Activated CD4-positive, alpha-beta memory T cell treated with anti-CD3 and anti-CD28 coated beads, Interleukin-2, amount 10 ng/mL, durations not matched to agents 7 days and 5 days (primary cell): ENCODE data around the gene C1QTNF7. TPM values are rescaled to one million over a fixed set of nuclear protein-coding genes. Genes with fewer than 3 reads are reported as not detected.

ENCODE experiments used
- CTCF ChIA-PET: fragments of 350-600 bp; sonication (Branson Sonifier 250); formaldehyde crosslinking; loops from one replicate; lab custom pipeline; 2021; ENCODE audit warnings: antibody characterized with exemption, inconsistent platforms; lab: Charles Lee
- POLR2A ChIA-PET: fragments of 350-600 bp; sonication (Branson Sonifier 250); formaldehyde crosslinking; loops from one replicate; lab custom pipeline; 2021; ENCODE audit warnings: antibody characterized with exemption; lab: Charles Lee
- DNase-seq: peaks from one replicate; pipeline ENCODE4 v3.0.0-alpha.2; 2020
- H3K27ac Mint-ChIP-seq: one replicate; pipeline ENCODE4 v1.8.0; 2021; ENCODE audit warnings: mild to moderate bottlenecking, mixed read lengths
- H3K27me3 Mint-ChIP-seq: one replicate; pipeline ENCODE4 v1.8.0; 2021; ENCODE audit warnings: mixed read lengths
- H3K36me3 Mint-ChIP-seq: one replicate; pipeline ENCODE4 v1.8.0; 2021; ENCODE audit warnings: low read depth, mixed read lengths
- H3K4me1 Mint-ChIP-seq: one replicate; pipeline ENCODE4 v1.8.0; 2021; ENCODE audit warnings: mixed read lengths
- H3K4me3 Mint-ChIP-seq: one replicate; pipeline ENCODE4 v1.8.0; 2021; ENCODE audit warnings: mild to moderate bottlenecking, mixed read lengths
- H3K9me3 Mint-ChIP-seq: one replicate; pipeline ENCODE4 v1.8.0; 2021; ENCODE audit warnings: mixed read lengths
- total RNA-seq, 2 experiments: library from RNA; stranded (reverse); gene quantifications; one replicate each; pipeline ENCODE4 v1.2.3, GENCODE V29; 2021

Gene C1QTNF7
- total RNA-seq, 2 experiments from 2014 or later = not detected

GRCh38 chr4:15478724-15479088 lies 50.9 kb downstream of the C1QTNF7 start:
- Mint-ChIP-seq H3K4me1 (no peaks in the 10 kb centered on the region), H3K27ac (no peak overlapping the region), H3K9me3 (no peaks in the 10 kb centered on the region), H3K27me3 (no peaks in the 10 kb centered on the region), H3K36me3 (no peaks in the 10 kb centered on the region), H3K4me3 (no peak overlapping the region)
- ChIA-PET CTCF (interaction anchor here (1.0 to 1.4 kb wide), 3 partner anchors 404 to 523 kb away, joined by 3 to 7 read pairs (median 4); no protein-coding TSS in a partner anchor), POLR2A (no interaction called here)
- DNase-seq = no peak

- no peak overlapping the region for H3K27ac Mint-ChIP-seq
- no peak for DNase-seq
- H3K27me3 Mint-ChIP-seq = no peaks in the 10 kb centered on the region
- ChIA-PET CTCF (interaction anchor here (0.9 to 1.6 kb wide), 6 partner anchors 9 to 522 kb away, joined by 3 to 7 read pairs (median 4); no protein-coding TSS in a partner anchor), POLR2A (interaction anchor here (1.2 kb wide), 1 partner anchor 17 kb away, joined by 3 read pairs; no protein-coding TSS in a partner anchor)
- H3K4me1 Mint-ChIP-seq = no peaks in the 10 kb centered on the region
- no peaks in the 10 kb centered on the region for H3K36me3 Mint-ChIP-seq
- no peak overlapping the region for H3K4me3 Mint-ChIP-seq
- H3K9me3 Mint-ChIP-seq = no peaks in the 10 kb centered on the region
Observed at GRCh38 chr4:15479089-15479912, 51.5 kb downstream of the C1QTNF7 start.

GRCh38 chr4:15479913-15480185 lies 52.0 kb downstream of the C1QTNF7 start:
- H3K27me3 Mint-ChIP-seq = no peaks in the 10 kb centered on the region
- no peaks in the 10 kb centered on the region for H3K9me3 Mint-ChIP-seq
- no peak overlapping the region for H3K27ac Mint-ChIP-seq
- H3K36me3 Mint-ChIP-seq = no peaks in the 10 kb centered on the region
- no peaks in the 10 kb centered on the region for H3K4me1 Mint-ChIP-seq
- no peak for DNase-seq
- ChIA-PET CTCF (interaction anchor here (0.9 to 1.6 kb wide), 5 partner anchors 9 to 522 kb away, joined by 3 to 7 read pairs (median 3); no protein-coding TSS in a partner anchor), POLR2A (interaction anchor here (1.2 kb wide), 1 partner anchor 16 kb away, joined by 3 read pairs; no protein-coding TSS in a partner anchor)
- H3K4me3 Mint-ChIP-seq = no peak overlapping the region

GRCh38 chr4:15481961-15482745 lies 54.3 kb downstream of the C1QTNF7 start:
- Mint-ChIP-seq H3K27me3 (peaks cover 8% of the 10 kb centered on the region), H3K27ac (no peak overlapping the region), H3K4me1 (no peaks in the 10 kb centered on the region), H3K36me3 (no peaks in the 10 kb centered on the region), H3K9me3 (no peaks in the 10 kb centered on the region), H3K4me3 (no peak overlapping the region)
- ChIA-PET CTCF (no interaction called here), POLR2A (no interaction called here)
- DNase-seq = no peak

GRCh38 chr4:15482842-15483241 lies 55.0 kb downstream of the C1QTNF7 start:
- no peak for DNase-seq
- H3K4me1 Mint-ChIP-seq = no peaks in the 10 kb centered on the region
- H3K27ac Mint-ChIP-seq = no peak overlapping the region
- no peak overlapping the region for H3K4me3 Mint-ChIP-seq
- H3K36me3 Mint-ChIP-seq = no peaks in the 10 kb centered on the region
- H3K9me3 Mint-ChIP-seq = no peaks in the 10 kb centered on the region
- ChIA-PET CTCF (no interaction called here), POLR2A (no interaction called here)
- peaks cover 8% of the 10 kb centered on the region for H3K27me3 Mint-ChIP-seq

GRCh38 chr4:15488136-15488535 lies 60.3 kb downstream of the C1QTNF7 start:
- ChIA-PET CTCF (no interaction called here), POLR2A (no interaction called here)
- Mint-ChIP-seq H3K9me3 (peaks cover 6% of the 10 kb centered on the region), H3K27ac (no peak overlapping the region), H3K4me3 (no peak overlapping the region), H3K4me1 (no peaks in the 10 kb centered on the region), H3K27me3 (peaks cover 8% of the 10 kb centered on the region), H3K36me3 (no peaks in the 10 kb centered on the region)
- DNase-seq = no peak

GRCh38 chr4:15488658-15489470 lies 61.0 kb downstream of the C1QTNF7 start:
- H3K27me3 Mint-ChIP-seq = peaks cover 8% of the 10 kb centered on the region
- peaks cover 6% of the 10 kb centered on the region for H3K9me3 Mint-ChIP-seq
- no peaks in the 10 kb centered on the region for H3K36me3 Mint-ChIP-seq
- no peaks in the 10 kb centered on the region for H3K4me1 Mint-ChIP-seq
- ChIA-PET CTCF (no interaction called here), POLR2A (no interaction called here)
- H3K27ac Mint-ChIP-seq = no peak overlapping the region
- no peak overlapping the region for H3K4me3 Mint-ChIP-seq
- DNase-seq = no peak

- Mint-ChIP-seq H3K27me3 (peaks cover 8% of the 10 kb centered on the region), H3K4me3 (no peak overlapping the region), H3K4me1 (no peaks in the 10 kb centered on the region), H3K36me3 (no peaks in the 10 kb centered on the region), H3K27ac (no peak overlapping the region), H3K9me3 (peaks cover 6% of the 10 kb centered on the region)
- ChIA-PET CTCF (no interaction called here), POLR2A (no interaction called here)
- no peak for DNase-seq
Observed at GRCh38 chr4:15489551-15489950, 61.7 kb downstream of the C1QTNF7 start.

- H3K27me3 Mint-ChIP-seq = peaks cover 2% of the 10 kb centered on the region
- CTCF ChIA-PET = no interaction called here
- no peaks in the 10 kb centered on the region for H3K36me3 Mint-ChIP-seq
- no peak overlapping the region for H3K27ac Mint-ChIP-seq
- no peak for DNase-seq
- POLR2A ChIA-PET = no interaction called here
- H3K4me3 Mint-ChIP-seq = no peak overlapping the region
- H3K9me3 Mint-ChIP-seq = peaks cover 6% of the 10 kb centered on the region
- no peaks in the 10 kb centered on the region for H3K4me1 Mint-ChIP-seq
Observed at GRCh38 chr4:15493411-15493810, 65.6 kb downstream of the C1QTNF7 start.

- Mint-ChIP-seq H3K27me3 (peaks cover 2% of the 10 kb centered on the region), H3K36me3 (no peaks in the 10 kb centered on the region), H3K27ac (no peak overlapping the region), H3K4me1 (no peaks in the 10 kb centered on the region), H3K9me3 (peaks cover 2% of the 10 kb centered on the region), H3K4me3 (no peak overlapping the region)
- DNase-seq = no peak
- CTCF ChIA-PET = no interaction called here
- POLR2A ChIA-PET = interaction anchor here (1.6 kb wide), 1 partner anchor 16 kb away, joined by 3 read pairs; no protein-coding TSS in a partner anchor
Observed at GRCh38 chr4:15495621-15496020, 67.8 kb downstream of the C1QTNF7 start.
